ENCODE data around the gene GABRR1.
A peak's percentile ranks its signal among the peaks of the same experiment; 100 is the strongest.

The GABRR1 gene

DNA sequence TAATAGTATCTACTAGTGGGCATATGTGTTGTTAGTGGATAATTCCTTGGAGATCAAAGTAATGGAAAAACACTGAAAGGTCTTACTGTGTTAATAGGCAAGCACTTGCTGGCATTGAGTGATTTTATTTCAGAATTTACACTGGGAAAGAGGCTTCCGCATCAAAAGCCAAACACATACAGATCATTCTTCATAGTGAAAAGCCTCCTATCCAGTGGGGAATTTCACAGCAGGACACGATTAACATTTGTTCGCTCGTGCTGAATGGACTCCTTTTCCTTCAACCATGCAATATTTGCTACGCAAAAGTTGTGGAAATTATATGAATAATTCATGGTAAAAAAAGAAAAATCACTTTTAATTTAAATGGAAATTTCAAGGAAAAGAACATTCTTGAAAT, 26.4 kb downstream of the GABRR1 start:
- H3K27ac ChIP-seq (ENCODE audit: low read length), result no peak overlapping the region
- H3K27me3 ChIP-seq (ENCODE audit: low read depth, low read length), result no peaks in the 10 kb centered on the region
- H3K36me3 ChIP-seq (ENCODE audit: control insufficient read depth in 1 of 2, insufficient read depth in 2 of 2, low read length in 2 of 2), result no peaks in the 10 kb centered on the region
- no peaks in the 10 kb centered on the region for H3K4me1 ChIP-seq (ENCODE audit: control insufficient read depth in 1 of 2, insufficient read depth in 2 of 2, low read length in 2 of 2)
- H3K9me3 ChIP-seq (ENCODE audit: control insufficient read depth in 1 of 2, low read length in 2 of 2), result peaks cover 0 to 16% of the 10 kb centered on the region in 2 donors
- H3K4me3 ChIP-seq (ENCODE audit: low read depth in 1 of 2, low read length in 2 of 2), result no peak overlapping the region

DNA sequence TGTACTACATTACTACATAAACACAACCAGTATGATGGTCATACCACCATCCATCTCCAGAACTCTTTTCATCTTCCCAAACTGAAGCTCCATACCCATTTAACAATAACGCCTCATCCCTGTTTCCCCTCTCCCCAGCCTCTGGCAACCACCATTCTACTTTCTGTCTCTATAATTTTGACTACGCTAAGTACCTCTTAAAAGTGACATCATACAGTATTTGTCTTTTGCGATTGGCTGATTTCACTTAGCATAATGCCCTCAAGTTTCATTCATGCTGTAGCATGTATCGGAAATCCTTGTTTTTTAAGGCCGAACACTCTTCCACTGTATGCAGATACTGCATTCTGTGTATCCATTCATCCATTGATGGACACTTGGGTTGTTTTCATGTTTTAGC, 29.7 kb downstream of the GABRR1 start:
- no peak overlapping the region for H3K27ac ChIP-seq (ENCODE audit: low read length)
- no peaks in the 10 kb centered on the region for H3K36me3 ChIP-seq (ENCODE audit: control insufficient read depth in 1 of 2, insufficient read depth in 2 of 2, low read length in 2 of 2)
- H3K4me3 ChIP-seq (ENCODE audit: low read depth in 1 of 2, low read length in 2 of 2), result no peak overlapping the region
- no peaks in the 10 kb centered on the region for H3K9me3 ChIP-seq (ENCODE audit: control insufficient read depth in 1 of 2, low read length in 2 of 2)
- no peaks in the 10 kb centered on the region for H3K4me1 ChIP-seq (ENCODE audit: control insufficient read depth in 1 of 2, insufficient read depth in 2 of 2, low read length in 2 of 2)
- no peaks in the 10 kb centered on the region for H3K27me3 ChIP-seq (ENCODE audit: low read depth, low read length)

DNA sequence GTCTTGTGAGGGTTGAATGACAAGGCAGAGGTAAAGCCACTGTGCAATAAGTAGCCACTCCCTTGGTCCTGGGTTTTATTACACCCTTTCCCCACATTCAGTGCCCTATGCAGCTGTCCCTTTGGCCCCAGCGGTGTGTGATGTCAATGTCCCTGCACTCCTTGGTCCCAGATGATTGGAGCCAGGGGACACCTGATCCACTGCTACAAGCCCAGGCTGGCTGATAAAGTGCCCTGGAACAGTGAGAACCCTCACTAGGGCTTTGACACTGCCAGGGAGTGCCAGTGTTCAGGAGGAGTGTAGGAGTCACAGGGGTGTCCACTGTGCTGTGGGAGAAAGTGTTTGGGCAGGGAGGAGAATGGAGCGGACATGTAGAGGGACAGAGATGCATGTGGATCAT, 30.4 kb downstream of the GABRR1 start:
- Histone ChIP-seq H3K4me3 (ENCODE audit: low read depth in 1 of 2, low read length in 2 of 2) (no peak overlapping the region), H3K9me3 (ENCODE audit: control insufficient read depth in 1 of 2, low read length in 2 of 2) (no peaks in the 10 kb centered on the region), H3K27ac (ENCODE audit: low read length) (no peak overlapping the region), H3K27me3 (ENCODE audit: low read depth, low read length) (no peaks in the 10 kb centered on the region), H3K4me1 (ENCODE audit: control insufficient read depth in 1 of 2, insufficient read depth in 2 of 2, low read length in 2 of 2) (no peaks in the 10 kb centered on the region), H3K36me3 (ENCODE audit: control insufficient read depth in 1 of 2, insufficient read depth in 2 of 2, low read length in 2 of 2) (no peaks in the 10 kb centered on the region)

DNA sequence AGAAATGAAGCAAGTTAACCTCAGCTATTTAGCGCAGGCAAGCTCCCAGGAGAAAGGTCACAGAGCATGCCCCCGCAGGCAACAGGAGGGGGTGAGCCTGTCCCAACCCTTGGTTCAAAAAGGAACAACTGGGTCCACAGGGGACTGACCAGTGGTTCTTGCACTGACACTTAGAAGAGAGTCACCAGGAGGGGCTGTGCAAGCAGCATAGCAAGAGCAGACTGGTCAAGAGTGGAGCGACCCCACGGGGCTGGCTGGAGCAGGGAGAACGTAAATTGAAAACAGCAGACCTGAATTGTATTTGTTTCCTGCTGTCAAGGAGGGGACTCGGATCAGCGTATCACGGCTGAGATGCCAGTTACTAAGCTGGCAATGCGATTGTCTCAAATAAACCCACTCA, 32.8 kb downstream of the GABRR1 start:
- no peaks in the 10 kb centered on the region for H3K4me1 ChIP-seq (ENCODE audit: control insufficient read depth in 1 of 2, insufficient read depth in 2 of 2, low read length in 2 of 2)
- no peaks in the 10 kb centered on the region for H3K36me3 ChIP-seq (ENCODE audit: control insufficient read depth in 1 of 2, insufficient read depth in 2 of 2, low read length in 2 of 2)
- no peaks in the 10 kb centered on the region for H3K9me3 ChIP-seq (ENCODE audit: control insufficient read depth in 1 of 2, low read length in 2 of 2)
- H3K27me3 ChIP-seq (ENCODE audit: low read depth, low read length), result no peaks in the 10 kb centered on the region
- no peak overlapping the region for H3K27ac ChIP-seq (ENCODE audit: low read length)
- H3K4me3 ChIP-seq (ENCODE audit: low read depth in 1 of 2, low read length in 2 of 2), result no peak overlapping the region

DNA sequence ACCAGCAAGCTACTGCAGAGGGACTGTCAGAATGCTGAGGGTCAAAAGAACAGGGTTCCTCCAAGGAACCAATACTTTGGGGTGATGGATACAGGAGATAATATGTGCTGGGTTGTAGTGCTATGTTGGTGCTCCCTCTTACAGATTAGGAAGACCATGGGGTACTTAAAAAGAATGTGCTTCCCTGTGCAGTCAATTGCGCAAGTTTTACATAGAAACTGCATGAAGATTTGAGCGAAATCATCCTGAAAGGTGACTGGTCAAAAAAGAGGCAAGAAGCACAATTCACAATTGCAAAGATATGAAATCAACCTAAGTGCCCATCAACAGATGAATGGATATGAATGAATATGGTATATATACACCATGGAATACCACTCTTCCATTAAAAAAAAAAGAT, 33.9 kb downstream of the GABRR1 start:
- no peaks in the 10 kb centered on the region for H3K9me3 ChIP-seq (ENCODE audit: control insufficient read depth in 1 of 2, low read length in 2 of 2)
- H3K36me3 ChIP-seq (ENCODE audit: control insufficient read depth in 1 of 2, insufficient read depth in 2 of 2, low read length in 2 of 2), result no peaks in the 10 kb centered on the region
- no peaks in the 10 kb centered on the region for H3K4me1 ChIP-seq (ENCODE audit: control insufficient read depth in 1 of 2, insufficient read depth in 2 of 2, low read length in 2 of 2)
- H3K27me3 ChIP-seq (ENCODE audit: low read depth, low read length), result no peaks in the 10 kb centered on the region
- no peak overlapping the region for H3K4me3 ChIP-seq (ENCODE audit: low read depth in 1 of 2, low read length in 2 of 2)
- H3K27ac ChIP-seq (ENCODE audit: low read length), result no peak overlapping the region

DNA sequence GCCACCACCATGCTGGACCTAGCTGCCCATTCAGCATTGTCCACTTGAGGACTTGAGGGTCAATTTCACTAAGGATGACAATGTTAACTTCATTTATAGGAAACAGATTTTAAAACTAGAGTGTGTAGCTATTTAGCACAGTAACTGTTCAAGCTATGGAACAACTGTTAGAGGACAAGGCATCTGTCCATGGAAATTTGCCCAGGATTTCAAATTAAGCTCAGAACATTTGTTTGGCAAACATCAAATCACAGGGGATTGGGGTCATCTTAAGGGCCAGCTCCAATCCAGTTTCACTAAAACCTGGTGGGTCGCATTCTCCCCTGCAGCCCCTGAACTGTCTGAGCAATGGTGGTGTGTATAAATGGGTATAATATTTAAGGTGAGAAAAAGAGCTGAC, 36.2 kb downstream of the GABRR1 start:
- H3K36me3 ChIP-seq (ENCODE audit: control insufficient read depth in 1 of 2, insufficient read depth in 2 of 2, low read length in 2 of 2), result no peaks in the 10 kb centered on the region
- H3K4me3 ChIP-seq (ENCODE audit: low read depth in 1 of 2, low read length in 2 of 2), result no peak overlapping the region
- H3K27ac ChIP-seq (ENCODE audit: low read length), result no peak overlapping the region
- H3K4me1 ChIP-seq (ENCODE audit: control insufficient read depth in 1 of 2, insufficient read depth in 2 of 2, low read length in 2 of 2), result no peaks in the 10 kb centered on the region
- no peaks in the 10 kb centered on the region for H3K27me3 ChIP-seq (ENCODE audit: low read depth, low read length)
- no peaks in the 10 kb centered on the region for H3K9me3 ChIP-seq (ENCODE audit: control insufficient read depth in 1 of 2, low read length in 2 of 2)

DNA sequence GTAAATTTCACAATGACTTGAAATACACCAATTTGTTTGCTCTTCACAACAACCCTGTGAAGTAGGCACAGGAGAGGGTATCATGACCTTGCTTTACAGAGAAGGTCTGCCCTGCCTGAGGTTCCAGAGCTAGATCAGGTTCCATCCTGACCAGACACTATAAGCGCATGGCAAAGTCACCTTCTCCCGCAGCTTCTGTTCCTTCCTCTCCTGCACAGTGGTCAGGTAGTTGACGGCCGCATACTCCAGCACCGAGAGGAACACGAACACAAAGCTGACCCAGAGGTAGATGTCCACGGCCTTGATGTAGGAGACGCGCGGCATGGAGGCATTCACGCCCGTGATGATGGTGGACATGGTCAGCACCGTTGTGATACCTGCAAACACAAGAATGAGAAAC, 37.0 kb downstream of the GABRR1 start:
- no peak overlapping the region for H3K27ac ChIP-seq (ENCODE audit: low read length)
- no peak overlapping the region for H3K4me3 ChIP-seq (ENCODE audit: low read depth in 1 of 2, low read length in 2 of 2)
- H3K4me1 ChIP-seq (ENCODE audit: control insufficient read depth in 1 of 2, insufficient read depth in 2 of 2, low read length in 2 of 2), result no peaks in the 10 kb centered on the region
- no peaks in the 10 kb centered on the region for H3K36me3 ChIP-seq (ENCODE audit: control insufficient read depth in 1 of 2, insufficient read depth in 2 of 2, low read length in 2 of 2)
- no peaks in the 10 kb centered on the region for H3K9me3 ChIP-seq (ENCODE audit: control insufficient read depth in 1 of 2, low read length in 2 of 2)
- no peaks in the 10 kb centered on the region for H3K27me3 ChIP-seq (ENCODE audit: low read depth, low read length)

DNA sequence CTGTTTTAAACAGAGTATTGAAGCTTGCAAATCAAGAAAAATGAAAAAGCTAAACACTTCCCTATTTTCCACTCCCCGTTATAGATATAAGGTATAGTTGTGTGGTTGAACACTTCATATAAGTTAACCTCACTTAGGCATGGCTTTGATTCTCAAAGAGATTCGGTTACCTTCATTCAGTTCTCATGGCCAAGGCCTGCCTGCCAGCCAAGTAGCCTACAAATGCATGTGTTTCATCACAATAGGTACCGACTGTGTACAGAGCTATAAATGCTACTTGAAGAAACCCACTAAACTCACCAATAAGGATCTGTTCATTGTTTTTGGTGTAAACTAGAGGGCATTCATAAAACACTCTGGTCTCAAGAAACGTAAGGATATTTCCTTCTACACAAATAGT, 43.5 kb downstream of the GABRR1 start:
- no peaks in the 10 kb centered on the region for H3K4me1 ChIP-seq (ENCODE audit: control insufficient read depth in 1 of 2, insufficient read depth in 2 of 2, low read length in 2 of 2)
- no peak overlapping the region for H3K4me3 ChIP-seq (ENCODE audit: low read depth in 1 of 2, low read length in 2 of 2)
- no peaks in the 10 kb centered on the region for H3K9me3 ChIP-seq (ENCODE audit: control insufficient read depth in 1 of 2, low read length in 2 of 2)
- no peak overlapping the region for H3K27ac ChIP-seq (ENCODE audit: low read length)
- H3K36me3 ChIP-seq (ENCODE audit: control insufficient read depth in 1 of 2, insufficient read depth in 2 of 2, low read length in 2 of 2), result no peaks in the 10 kb centered on the region
- H3K27me3 ChIP-seq (ENCODE audit: low read depth, low read length), result no peaks in the 10 kb centered on the region

DNA sequence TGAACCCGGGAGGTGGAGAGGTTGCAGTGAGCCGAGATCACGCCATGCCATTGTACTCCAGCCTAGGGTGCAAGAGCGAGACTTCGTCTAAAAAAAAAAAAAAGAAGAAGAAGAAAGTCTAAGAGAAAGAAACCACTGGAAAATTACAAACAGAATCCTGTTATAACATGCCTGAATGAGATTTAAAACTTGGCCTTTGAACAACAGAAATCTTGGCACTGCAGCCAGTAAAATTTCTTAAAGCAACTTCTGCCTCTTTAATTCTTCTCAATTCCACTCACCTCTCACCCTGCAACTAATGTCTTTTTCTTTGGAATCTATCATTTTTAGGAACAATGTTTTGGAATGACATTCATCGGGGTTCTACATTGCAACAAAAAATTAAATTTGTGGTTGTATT, 45.0 kb downstream of the GABRR1 start:
- no peaks in the 10 kb centered on the region for H3K4me1 ChIP-seq (ENCODE audit: control insufficient read depth in 1 of 2, insufficient read depth in 2 of 2, low read length in 2 of 2)
- no peak overlapping the region for H3K4me3 ChIP-seq (ENCODE audit: low read depth in 1 of 2, low read length in 2 of 2)
- H3K36me3 ChIP-seq (ENCODE audit: control insufficient read depth in 1 of 2, insufficient read depth in 2 of 2, low read length in 2 of 2), result no peaks in the 10 kb centered on the region
- H3K27ac ChIP-seq (ENCODE audit: low read length), result no peak overlapping the region
- no peaks in the 10 kb centered on the region for H3K27me3 ChIP-seq (ENCODE audit: low read depth, low read length)
- H3K9me3 ChIP-seq (ENCODE audit: control insufficient read depth in 1 of 2, low read length in 2 of 2), result no peaks in the 10 kb centered on the region

DNA sequence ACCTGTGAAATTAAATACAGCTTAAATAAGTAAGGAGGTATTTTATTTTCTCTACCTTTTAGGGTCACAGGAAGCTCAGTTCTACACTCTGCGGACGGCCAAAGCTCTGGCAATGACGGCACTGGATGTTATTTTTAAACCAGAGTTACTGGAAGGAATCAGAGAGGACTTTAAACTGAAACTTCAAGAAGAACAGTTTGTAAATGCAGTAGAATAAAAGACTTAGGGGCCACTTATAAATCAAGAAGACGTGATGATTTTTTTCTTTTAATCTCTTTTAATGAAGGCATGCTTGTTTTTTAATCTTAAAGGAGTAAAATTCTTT, 55.1 kb downstream of the GABRR1 start:
- H3K27ac ChIP-seq (ENCODE audit: low read length), result peak overlapping the region; percentile 78
- no peaks in the 10 kb centered on the region for H3K9me3 ChIP-seq (ENCODE audit: control insufficient read depth in 1 of 2, low read length in 2 of 2)
- H3K4me1 ChIP-seq (ENCODE audit: control insufficient read depth in 1 of 2, insufficient read depth in 2 of 2, low read length in 2 of 2), result no peaks in the 10 kb centered on the region
- H3K4me3 ChIP-seq (ENCODE audit: low read depth in 1 of 2, low read length in 2 of 2), result no peak overlapping the region
- H3K27me3 ChIP-seq (ENCODE audit: low read depth, low read length), result no peaks in the 10 kb centered on the region
- peaks cover 0 to 15% of the 10 kb centered on the region in 2 donors for H3K36me3 ChIP-seq (ENCODE audit: control insufficient read depth in 1 of 2, insufficient read depth in 2 of 2, low read length in 2 of 2)

DNA sequence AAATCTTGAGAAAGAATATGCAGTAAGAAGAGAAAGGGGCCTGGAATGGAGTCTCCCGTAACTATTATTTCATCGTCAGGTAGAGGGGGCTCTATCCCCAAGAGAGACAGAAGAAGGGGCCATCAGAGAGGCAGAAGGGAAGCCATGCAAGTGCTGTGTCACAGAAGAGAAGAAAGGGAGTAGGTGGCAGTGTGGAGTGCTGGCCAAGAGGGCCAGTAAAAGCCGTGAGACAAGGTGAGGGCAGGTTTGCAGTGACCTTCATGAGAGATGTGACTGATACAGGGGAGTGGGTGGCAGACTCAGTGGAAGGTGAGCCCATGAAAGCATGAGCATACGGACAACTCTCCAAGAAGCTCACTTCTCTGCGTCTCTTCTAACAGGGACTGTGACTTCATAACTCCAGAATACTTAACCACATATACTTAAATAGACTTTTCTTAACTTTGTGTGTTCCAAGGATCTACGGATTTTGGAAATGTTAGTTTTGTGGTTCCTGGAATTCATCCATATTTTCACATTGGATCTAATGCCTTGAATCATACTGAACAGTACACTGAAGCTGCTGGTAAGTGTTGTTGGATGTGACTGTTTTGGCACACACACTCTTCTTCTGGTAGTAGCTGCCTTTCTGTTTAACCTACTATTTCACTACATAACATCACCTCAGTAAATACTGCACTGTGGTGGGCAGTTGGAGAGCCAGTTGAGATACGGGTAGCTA, 55.7 kb downstream of the GABRR1 start:
- peak overlapping the region; percentile 78 for H3K27ac ChIP-seq (ENCODE audit: low read length)

DNA sequence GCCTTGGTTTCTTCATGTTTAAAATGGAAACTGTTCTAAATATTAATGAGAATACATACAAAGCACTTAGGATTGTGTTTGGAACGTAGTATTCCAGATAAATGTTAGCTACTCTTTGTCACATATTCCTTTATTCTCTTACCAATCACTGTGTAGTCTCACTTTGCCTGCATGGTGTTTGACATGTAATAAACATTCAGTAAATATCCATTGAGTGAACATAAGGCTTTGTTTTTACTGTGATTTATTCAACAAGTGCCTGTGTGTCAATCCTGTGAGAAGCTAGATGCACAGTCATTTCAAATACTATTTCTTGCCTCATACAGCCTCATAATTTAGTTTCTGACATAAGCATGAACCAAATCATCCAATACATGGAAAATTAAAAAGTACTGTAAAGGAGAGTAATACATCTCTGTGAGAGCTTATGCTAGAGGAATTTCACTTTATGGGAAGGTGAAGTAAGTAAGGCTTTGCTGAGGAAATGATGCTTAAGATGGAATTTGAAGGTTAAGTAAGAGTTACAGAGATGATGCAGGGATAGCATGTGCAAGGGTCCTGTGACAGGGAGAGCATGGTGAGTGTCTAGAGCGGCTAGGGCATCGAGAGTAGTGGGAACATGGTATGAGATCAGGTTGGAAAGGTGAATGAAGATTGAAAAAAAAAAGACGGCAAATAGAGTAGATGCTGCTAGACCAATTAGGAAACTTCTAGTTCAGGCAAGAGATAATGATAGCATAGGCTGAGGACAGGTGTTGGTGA, 56.6 kb downstream of the GABRR1 start:
- Histone ChIP-seq H3K4me3 (ENCODE audit: low read depth in 1 of 2, low read length in 2 of 2) (peak overlapping the region in 1 of 2 donors; percentile 15), H3K36me3 (ENCODE audit: control insufficient read depth in 1 of 2, insufficient read depth in 2 of 2, low read length in 2 of 2) (peaks cover 0 to 15% of the 10 kb centered on the region in 2 donors), H3K9me3 (ENCODE audit: control insufficient read depth in 1 of 2, low read length in 2 of 2) (no peaks in the 10 kb centered on the region), H3K27ac (ENCODE audit: low read length) (peak overlapping the region; percentile 78), H3K4me1 (ENCODE audit: control insufficient read depth in 1 of 2, insufficient read depth in 2 of 2, low read length in 2 of 2) (no peaks in the 10 kb centered on the region), H3K27me3 (ENCODE audit: low read depth, low read length) (no peaks in the 10 kb centered on the region)

More for the DNA sequence above, 55.7 kb downstream of the GABRR1 start:
- H3K4me3 ChIP-seq (ENCODE audit: low read depth in 1 of 2, low read length in 2 of 2), result peak overlapping the region in 1 of 2 donors; percentile 42
- H3K36me3 ChIP-seq (ENCODE audit: control insufficient read depth in 1 of 2, insufficient read depth in 2 of 2, low read length in 2 of 2), result peaks cover 0 to 15% of the 10 kb centered on the region in 2 donors
- no peaks in the 10 kb centered on the region for H3K27me3 ChIP-seq (ENCODE audit: low read depth, low read length)
- no peaks in the 10 kb centered on the region for H3K4me1 ChIP-seq (ENCODE audit: control insufficient read depth in 1 of 2, insufficient read depth in 2 of 2, low read length in 2 of 2)
- no peaks in the 10 kb centered on the region for H3K9me3 ChIP-seq (ENCODE audit: control insufficient read depth in 1 of 2, low read length in 2 of 2)
